ENCODE data around the gene DAAM2. TPM values are rescaled to one million over a fixed set of nuclear protein-coding genes. Genes with fewer than 3 reads are reported as not detected.

DAAM2 gene
- total RNA-seq, 2 experiments from 2014 or later, result 0.09 to 1.1 TPM

DNA sequence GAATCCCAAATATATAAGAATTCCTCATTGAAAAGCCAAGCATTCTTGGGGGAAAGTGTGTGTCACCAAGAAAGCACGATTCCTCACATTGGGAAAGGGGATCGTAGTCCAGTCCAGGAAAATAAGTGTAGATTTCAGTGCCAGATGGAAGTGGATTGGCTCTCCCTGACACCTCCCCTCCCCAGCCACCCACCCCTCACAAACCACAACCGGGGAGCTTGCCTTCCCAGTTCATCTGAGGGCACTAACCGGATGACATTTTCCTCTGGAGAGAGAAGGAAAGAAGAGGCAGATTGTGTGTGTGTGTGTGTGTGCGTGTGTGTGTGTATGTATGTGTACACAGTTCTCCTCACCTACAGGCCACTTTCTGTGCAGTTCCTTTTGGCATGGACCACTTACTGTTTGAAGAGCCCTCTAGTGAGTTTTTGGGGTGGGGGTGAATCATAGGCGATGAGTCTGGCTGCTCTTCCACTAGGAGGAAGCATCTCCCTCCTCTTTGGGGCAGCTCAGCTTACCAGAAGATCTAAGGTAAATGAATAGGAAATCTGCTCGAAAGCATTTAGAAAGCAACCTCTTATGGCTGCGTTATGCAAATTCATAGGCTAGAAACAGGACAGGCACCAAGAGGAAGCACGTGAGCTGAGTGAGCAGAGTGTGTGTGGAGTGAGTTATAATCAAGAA is 20.8 kb downstream of the DAAM2 start:
- H3K36me3 ChIP-seq (ENCODE audit: insufficient read depth, low read length), result no peaks in the 10 kb centered on the region
- peak overlapping the region; percentile 56 for H3K4me2 ChIP-seq (ENCODE audit: low read length)
- H3K27ac ChIP-seq (ENCODE audit: low read depth, low read length, poor library complexity, severe bottlenecking), result peak overlapping the region; percentile 65
- POLR2A ChIA-PET, result interaction anchor here (0.5 to 5.3 kb wide), 7 partner anchors 8 to 87 kb away, joined by 3 to 39 read pairs (median 4); no protein-coding TSS in a partner anchor
- DNase-seq (ENCODE audit: low spot score), result peak; percentile 92
- TF ChIP-seq, protein P1, sequence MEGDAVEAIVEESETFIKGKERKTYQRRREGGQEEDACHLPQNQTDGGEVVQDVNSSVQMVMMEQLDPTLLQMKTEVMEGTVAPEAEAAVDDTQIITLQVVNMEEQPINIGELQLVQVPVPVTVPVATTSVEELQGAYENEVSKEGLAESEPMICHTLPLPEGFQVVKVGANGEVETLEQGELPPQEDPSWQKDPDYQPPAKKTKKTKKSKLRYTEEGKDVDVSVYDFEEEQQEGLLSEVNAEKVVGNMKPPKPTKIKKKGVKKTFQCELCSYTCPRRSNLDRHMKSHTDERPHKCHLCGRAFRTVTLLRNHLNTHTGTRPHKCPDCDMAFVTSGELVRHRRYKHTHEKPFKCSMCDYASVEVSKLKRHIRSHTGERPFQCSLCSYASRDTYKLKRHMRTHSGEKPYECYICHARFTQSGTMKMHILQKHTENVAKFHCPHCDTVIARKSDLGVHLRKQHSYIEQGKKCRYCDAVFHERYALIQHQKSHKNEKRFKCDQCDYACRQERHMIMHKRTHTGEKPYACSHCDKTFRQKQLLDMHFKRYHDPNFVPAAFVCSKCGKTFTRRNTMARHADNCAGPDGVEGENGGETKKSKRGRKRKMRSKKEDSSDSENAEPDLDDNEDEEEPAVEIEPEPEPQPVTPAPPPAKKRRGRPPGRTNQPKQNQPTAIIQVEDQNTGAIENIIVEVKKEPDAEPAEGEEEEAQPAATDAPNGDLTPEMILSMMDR (conservative IDR thresholded peaks at IDR 0.05; ENCODE audit: low read length), result peak; percentile 79
- no peak for TF ChIP-seq EZH2phosphoT487 (IDR thresholded peaks at IDR 0.05; ENCODE audit: borderline replicate concordance, low read depth, low read length)
- H4K20me1 ChIP-seq (ENCODE audit: insufficient read depth, low read length), result no peaks in the 10 kb centered on the region
- peaks cover 65% of the 10 kb centered on the region for H3K4me1 ChIP-seq (ENCODE audit: insufficient read depth, low read length, poor library complexity, severe bottlenecking)
- CTCF ChIA-PET (ENCODE audit: unreplicated experiment), result interaction anchor here (0.7 to 2.8 kb wide), 6 partner anchors 10 to 943 kb away, joined by 3 to 8 read pairs (median 4); no protein-coding TSS in a partner anchor
- intact Hi-C loops (cut with micrococcal nuclease; ENCODE audit: unreplicated experiment), result loop anchor here (1.0 to 5.0 kb wide), 3 partner anchors 38 to 494 kb away; no protein-coding TSS in a partner anchor
- H3K4me3 ChIP-seq (ENCODE audit: low read depth, low read length, poor library complexity, severe bottlenecking), result peak overlapping the region; percentile 28
- no peaks in the 10 kb centered on the region for H3K79me2 ChIP-seq (ENCODE audit: insufficient read depth, low read depth, low read length)
- H3K9me2 ChIP-seq (ENCODE audit: insufficient read depth, low read length), result no peaks in the 10 kb centered on the region
- peak overlapping the region; percentile 79 for H2AFZ ChIP-seq (ENCODE audit: low read length)
- no peaks in the 10 kb centered on the region for H3K9me3 ChIP-seq (ENCODE audit: low read length)
- BruUV-seq (replicated peaks), result no TSS peak

DNA sequence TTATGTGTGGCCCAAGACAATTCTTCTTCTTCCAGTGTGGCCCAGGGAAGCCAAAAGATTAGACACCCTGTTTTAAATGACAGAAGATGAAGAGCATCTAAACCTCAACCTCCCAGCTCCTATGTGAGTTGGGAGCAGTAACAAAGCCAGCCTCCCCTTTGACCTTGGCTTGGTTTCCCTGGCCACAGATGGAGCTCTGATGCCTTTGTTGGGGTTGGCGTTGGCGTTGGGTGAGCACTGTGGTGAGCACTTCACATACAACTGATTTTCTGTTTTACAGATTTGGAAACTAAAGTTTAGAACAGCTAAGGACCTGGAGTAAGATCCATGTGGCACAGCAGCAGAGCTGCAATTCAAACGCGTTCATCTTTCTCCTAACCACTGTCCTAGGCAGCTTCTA is 22.1 kb downstream of the DAAM2 start:
- peak overlapping the region; percentile 65 for H3K27ac ChIP-seq (ENCODE audit: low read depth, low read length, poor library complexity, severe bottlenecking)
- peak overlapping the region; percentile 18; the same call in 1 of the 2 replicates for H3K4me2 ChIP-seq (ENCODE audit: low read length)
- H2AFZ ChIP-seq (ENCODE audit: low read length), result peak overlapping the region; percentile 83; the same call in 1 of the 2 replicates
- DNase-seq (ENCODE audit: low spot score), result no peak
- ChIA-PET POLR2A (interaction anchor here (0.7 to 5.3 kb wide), 7 partner anchors 11 to 523 kb away, joined by 3 to 39 read pairs (median 5); no protein-coding TSS in a partner anchor), CTCF (ENCODE audit: unreplicated experiment) (interaction anchor here (1.1 to 2.8 kb wide), 3 partner anchors 37 to 52 kb away, joined by 3 to 8 read pairs (median 4); no protein-coding TSS in a partner anchor)
- H3K4me3 ChIP-seq (ENCODE audit: low read depth, low read length, poor library complexity, severe bottlenecking), result no peak overlapping the region
- no peaks in the 10 kb centered on the region for H3K9me3 ChIP-seq (ENCODE audit: low read length)
- no peaks in the 10 kb centered on the region for H4K20me1 ChIP-seq (ENCODE audit: insufficient read depth, low read length)
- no TSS peak for BruUV-seq (replicated peaks)
- no peaks in the 10 kb centered on the region for H3K79me2 ChIP-seq (ENCODE audit: insufficient read depth, low read depth, low read length)
- TF ChIP-seq EZH2phosphoT487 (IDR thresholded peaks at IDR 0.05; ENCODE audit: borderline replicate concordance, low read depth, low read length), result no peak
- TF ChIP-seq, protein P1 (conservative IDR thresholded peaks at IDR 0.05; ENCODE audit: low read length), result no peak
- H3K36me3 ChIP-seq (ENCODE audit: insufficient read depth, low read length), result no peaks in the 10 kb centered on the region
- H3K4me1 ChIP-seq (ENCODE audit: insufficient read depth, low read length, poor library complexity, severe bottlenecking), result peaks cover 61% of the 10 kb centered on the region
- intact Hi-C loops (cut with micrococcal nuclease; ENCODE audit: unreplicated experiment), result loop anchor here (5.0 kb wide), 1 partner anchor 493 kb away; no protein-coding TSS in a partner anchor
- H3K9me2 ChIP-seq (ENCODE audit: insufficient read depth, low read length), result no peaks in the 10 kb centered on the region

All from OCI-LY7 (cell line).